ENCODE measurements around the gene ILKAP. TPM values are rescaled to one million over a fixed set of nuclear protein-coding genes. Genes with fewer than 3 reads are reported as not detected.

ILKAP gene
- polyA plus RNA-seq, 1 donor from 2014 or later, result 78.5 TPM

DNA sequence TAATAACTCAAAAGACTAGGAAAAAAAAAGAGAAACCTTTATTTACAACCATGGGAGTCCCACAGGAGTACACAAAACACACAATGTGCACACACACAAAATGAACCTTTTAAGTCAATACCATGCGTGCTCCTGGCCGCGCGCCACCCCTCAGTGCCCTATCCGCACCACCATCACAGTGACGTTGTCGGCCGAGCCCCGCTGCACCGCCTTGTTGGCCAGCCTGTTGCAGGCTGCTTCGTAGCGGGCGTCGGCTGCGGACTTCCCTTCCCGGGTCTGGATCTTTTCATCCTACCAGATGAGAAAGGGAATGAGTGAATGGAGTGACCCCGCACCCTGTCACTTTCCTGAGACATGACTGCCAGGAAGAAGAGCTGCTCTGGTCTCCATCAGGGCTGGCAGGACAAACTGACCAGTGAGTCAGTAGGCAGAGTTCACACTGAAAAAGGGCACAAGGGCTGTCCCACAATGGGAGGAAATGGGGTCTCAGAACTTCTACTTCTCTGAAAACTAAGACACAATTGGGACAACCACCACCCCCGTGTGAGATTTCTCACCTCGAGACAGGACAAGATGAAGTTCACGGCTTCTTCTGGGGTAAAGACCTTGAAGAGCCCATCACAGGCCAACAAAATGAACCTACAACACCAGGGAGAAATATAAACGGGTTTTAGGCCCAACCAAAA is 33.0 kb downstream of the ILKAP start:
- Histone ChIP-seq H3K9ac (ENCODE audit: low read length) (no peak overlapping the region), H3K36me3 (ENCODE audit: insufficient read depth, low read length) (no peaks in the 10 kb centered on the region)

DNA sequence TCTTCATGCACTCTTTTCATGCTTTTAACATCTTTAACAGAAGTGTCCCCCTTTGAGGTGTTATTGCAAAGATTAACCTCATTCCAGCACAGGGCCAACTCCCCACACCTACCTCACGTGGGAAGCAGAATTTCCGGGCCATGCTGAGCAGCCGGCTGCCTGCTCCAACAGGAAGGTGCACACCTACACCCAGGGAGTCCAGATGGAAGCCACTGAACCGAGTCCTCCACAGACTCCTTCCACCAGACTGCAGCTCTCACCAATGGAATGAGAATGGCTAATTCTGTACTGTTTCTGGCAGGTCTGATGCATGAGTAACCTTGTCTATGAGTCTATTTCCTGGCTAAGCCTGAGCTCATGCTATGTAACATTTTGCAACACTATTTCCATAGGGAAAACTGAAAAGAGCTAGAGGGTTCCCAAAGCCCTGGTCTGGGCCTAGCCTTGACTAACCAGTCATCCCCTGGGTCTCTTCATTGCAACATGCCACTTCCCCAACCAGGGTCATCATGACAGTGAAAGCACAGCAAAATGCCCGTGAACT is 33.7 kb downstream of the ILKAP start:
- H3K27ac ChIP-seq (ENCODE audit: low read length), result no peak overlapping the region
- no peaks in the 10 kb centered on the region for H3K79me2 ChIP-seq (replicated peaks; ENCODE audit: insufficient read depth, low read length)
- no peak overlapping the region for H3K4me2 ChIP-seq (ENCODE audit: low read length)
- TF ChIP-seq, protein P1, sequence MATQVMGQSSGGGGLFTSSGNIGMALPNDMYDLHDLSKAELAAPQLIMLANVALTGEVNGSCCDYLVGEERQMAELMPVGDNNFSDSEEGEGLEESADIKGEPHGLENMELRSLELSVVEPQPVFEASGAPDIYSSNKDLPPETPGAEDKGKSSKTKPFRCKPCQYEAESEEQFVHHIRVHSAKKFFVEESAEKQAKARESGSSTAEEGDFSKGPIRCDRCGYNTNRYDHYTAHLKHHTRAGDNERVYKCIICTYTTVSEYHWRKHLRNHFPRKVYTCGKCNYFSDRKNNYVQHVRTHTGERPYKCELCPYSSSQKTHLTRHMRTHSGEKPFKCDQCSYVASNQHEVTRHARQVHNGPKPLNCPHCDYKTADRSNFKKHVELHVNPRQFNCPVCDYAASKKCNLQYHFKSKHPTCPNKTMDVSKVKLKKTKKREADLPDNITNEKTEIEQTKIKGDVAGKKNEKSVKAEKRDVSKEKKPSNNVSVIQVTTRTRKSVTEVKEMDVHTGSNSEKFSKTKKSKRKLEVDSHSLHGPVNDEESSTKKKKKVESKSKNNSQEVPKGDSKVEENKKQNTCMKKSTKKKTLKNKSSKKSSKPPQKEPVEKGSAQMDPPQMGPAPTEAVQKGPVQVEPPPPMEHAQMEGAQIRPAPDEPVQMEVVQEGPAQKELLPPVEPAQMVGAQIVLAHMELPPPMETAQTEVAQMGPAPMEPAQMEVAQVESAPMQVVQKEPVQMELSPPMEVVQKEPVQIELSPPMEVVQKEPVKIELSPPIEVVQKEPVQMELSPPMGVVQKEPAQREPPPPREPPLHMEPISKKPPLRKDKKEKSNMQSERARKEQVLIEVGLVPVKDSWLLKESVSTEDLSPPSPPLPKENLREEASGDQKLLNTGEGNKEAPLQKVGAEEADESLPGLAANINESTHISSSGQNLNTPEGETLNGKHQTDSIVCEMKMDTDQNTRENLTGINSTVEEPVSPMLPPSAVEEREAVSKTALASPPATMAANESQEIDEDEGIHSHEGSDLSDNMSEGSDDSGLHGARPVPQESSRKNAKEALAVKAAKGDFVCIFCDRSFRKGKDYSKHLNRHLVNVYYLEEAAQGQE (IDR thresholded peaks at IDR 0.05; ENCODE audit: borderline replicate concordance), result no peak
- no peak for TF ChIP-seq EP300 (conservative IDR thresholded peaks at IDR 0.05; ENCODE audit: poor library complexity, severe bottlenecking)
- no peak for TF ChIP-seq POLR2AphosphoS5 (IDR thresholded peaks at IDR 0.05)
- TF ChIP-seq RAD21 (conservative IDR thresholded peaks at IDR 0.05), result no peak
- TF ChIP-seq, protein P2, sequence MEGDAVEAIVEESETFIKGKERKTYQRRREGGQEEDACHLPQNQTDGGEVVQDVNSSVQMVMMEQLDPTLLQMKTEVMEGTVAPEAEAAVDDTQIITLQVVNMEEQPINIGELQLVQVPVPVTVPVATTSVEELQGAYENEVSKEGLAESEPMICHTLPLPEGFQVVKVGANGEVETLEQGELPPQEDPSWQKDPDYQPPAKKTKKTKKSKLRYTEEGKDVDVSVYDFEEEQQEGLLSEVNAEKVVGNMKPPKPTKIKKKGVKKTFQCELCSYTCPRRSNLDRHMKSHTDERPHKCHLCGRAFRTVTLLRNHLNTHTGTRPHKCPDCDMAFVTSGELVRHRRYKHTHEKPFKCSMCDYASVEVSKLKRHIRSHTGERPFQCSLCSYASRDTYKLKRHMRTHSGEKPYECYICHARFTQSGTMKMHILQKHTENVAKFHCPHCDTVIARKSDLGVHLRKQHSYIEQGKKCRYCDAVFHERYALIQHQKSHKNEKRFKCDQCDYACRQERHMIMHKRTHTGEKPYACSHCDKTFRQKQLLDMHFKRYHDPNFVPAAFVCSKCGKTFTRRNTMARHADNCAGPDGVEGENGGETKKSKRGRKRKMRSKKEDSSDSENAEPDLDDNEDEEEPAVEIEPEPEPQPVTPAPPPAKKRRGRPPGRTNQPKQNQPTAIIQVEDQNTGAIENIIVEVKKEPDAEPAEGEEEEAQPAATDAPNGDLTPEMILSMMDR (IDR thresholded peaks at IDR 0.05; ENCODE audit: poor library complexity, severe bottlenecking), result no peak
- no peak for TF ChIP-seq EZH2 (IDR thresholded peaks at IDR 0.05; ENCODE audit: borderline replicate concordance, insufficient read depth, low read length, poor library complexity, severe bottlenecking)
- no peak for TF ChIP-seq TAF1 (IDR thresholded peaks at IDR 0.05; ENCODE audit: low read depth)
- TF ChIP-seq MXI1 (conservative IDR thresholded peaks at IDR 0.05; ENCODE audit: poor library complexity, severe bottlenecking), result no peak
- no peak for TF ChIP-seq SMC3 (conservative IDR thresholded peaks at IDR 0.05; ENCODE audit: poor library complexity)
- H3F3A ChIP-seq (ENCODE audit: insufficient read depth, low read length, poor library complexity, severe bottlenecking), result no peaks in the 10 kb centered on the region
- H3K27me3 ChIP-seq (ENCODE audit: insufficient read depth, low read depth, low read length), result peaks cover 5% of the 10 kb centered on the region
- no peak overlapping the region for H2AFZ ChIP-seq (ENCODE audit: low read depth, low read length)
- H3K9ac ChIP-seq (ENCODE audit: low read length), result no peak overlapping the region
- no peaks in the 10 kb centered on the region for H4K20me1 ChIP-seq (ENCODE audit: insufficient read depth)
- H3K4me3 ChIP-seq (ENCODE audit: low read length), result no peak overlapping the region
- H3K9me3 ChIP-seq (ENCODE audit: low read length), result no peaks in the 10 kb centered on the region
- H3K9me2 ChIP-seq (ENCODE audit: insufficient read depth, low read length), result no peaks in the 10 kb centered on the region
- no peaks in the 10 kb centered on the region for H3K36me3 ChIP-seq (ENCODE audit: insufficient read depth, low read length)

More for the DNA sequence above, 33.0 kb downstream of the ILKAP start:
- H4K20me1 ChIP-seq (ENCODE audit: insufficient read depth), result no peaks in the 10 kb centered on the region
- H3K9me3 ChIP-seq (ENCODE audit: low read length), result no peaks in the 10 kb centered on the region
- no peak overlapping the region for H3K27ac ChIP-seq (ENCODE audit: low read length)
- no peak overlapping the region for H2AFZ ChIP-seq (ENCODE audit: low read depth, low read length)
- H3K79me2 ChIP-seq (replicated peaks; ENCODE audit: insufficient read depth, low read length), result no peaks in the 10 kb centered on the region
- no peaks in the 10 kb centered on the region for H3K9me2 ChIP-seq (ENCODE audit: insufficient read depth, low read length)
- no peaks in the 10 kb centered on the region for H3F3A ChIP-seq (ENCODE audit: insufficient read depth, low read length, poor library complexity, severe bottlenecking)
- H3K4me3 ChIP-seq (ENCODE audit: low read length), result no peak overlapping the region
- no peak overlapping the region for H3K4me2 ChIP-seq (ENCODE audit: low read length)
- TF ChIP-seq EZH2 (IDR thresholded peaks at IDR 0.05; ENCODE audit: borderline replicate concordance, insufficient read depth, low read length, poor library complexity, severe bottlenecking), result no peak
- TF ChIP-seq POLR2AphosphoS5 (IDR thresholded peaks at IDR 0.05), result no peak
- TF ChIP-seq, protein P1 (IDR thresholded peaks at IDR 0.05; ENCODE audit: borderline replicate concordance), result no peak
- TF ChIP-seq MXI1 (conservative IDR thresholded peaks at IDR 0.05; ENCODE audit: poor library complexity, severe bottlenecking), result no peak
- TF ChIP-seq EP300 (conservative IDR thresholded peaks at IDR 0.05; ENCODE audit: poor library complexity, severe bottlenecking), result no peak
- TF ChIP-seq TAF1 (IDR thresholded peaks at IDR 0.05; ENCODE audit: low read depth), result no peak
- TF ChIP-seq SMC3 (conservative IDR thresholded peaks at IDR 0.05; ENCODE audit: poor library complexity), result no peak
- TF ChIP-seq RAD21 (conservative IDR thresholded peaks at IDR 0.05), result no peak
- TF ChIP-seq, protein P2 (IDR thresholded peaks at IDR 0.05; ENCODE audit: poor library complexity, severe bottlenecking), result no peak
- H3K27me3 ChIP-seq (ENCODE audit: insufficient read depth, low read depth, low read length), result no peaks in the 10 kb centered on the region
